K562 (cell line): Measurements from ENCODE around the gene ATG7. TPM values are rescaled to one million over a fixed set of nuclear protein-coding genes. Genes with fewer than 3 reads are reported as not detected.

Source experiments
- GATA2 ChIP-seq: sonication (generic); formaldehyde crosslinking; IDR thresholded peaks from 2 replicates; pipeline ENCODE4 v1.4.0; 2020; ENCODE audit warnings: mild to moderate bottlenecking, missing genetic modification reagents
- JUND ChIP-seq, 2 experiments: IDR thresholded peaks; 2 replicates in 1 of 2; 3 replicates in 1 of 2; pipeline ENCODE4 v1.6.1; 2011; ENCODE audit warnings: borderline replicate concordance in 2 of 2, low read depth in 2 of 2, low read length in 2 of 2, improper control_type of control experiment in 1 of 2, missing biosample characterization in 1 of 2, missing genetic modification characterization in 1 of 2, missing genetic modification reagents in 1 of 2
- KAT8 ChIP-seq: fragments of 450-650 bp; IDR thresholded peaks from 2 replicates; pipeline ENCODE4 v1.6.1; 2016; ENCODE audit warnings: low read depth, mild to moderate bottlenecking
- NBN ChIP-seq: fragments of 450-650 bp; IDR thresholded peaks from 2 replicates; pipeline ENCODE4 v1.6.1; 2016; ENCODE audit warnings: low read depth, mild to moderate bottlenecking
- NCOA6 ChIP-seq: fragments of 450-650 bp; IDR thresholded peaks from 2 replicates; pipeline ENCODE4 v1.6.1; 2017; ENCODE audit warnings: mild to moderate bottlenecking
- NFIX ChIP-seq: fragments of 250-450 bp; sonication (Bioruptor Pico); IDR thresholded peaks from 2 replicates; pipeline ENCODE4 v1.4.0; 2020; ENCODE audit warnings: low read depth, mild to moderate bottlenecking, moderate library complexity
- RBM14 ChIP-seq: fragments of 200-400 bp; formaldehyde crosslinking; IDR thresholded peaks from 2 replicates; pipeline ENCODE4 v1.6.1; 2018; ENCODE audit warnings: low read depth, mild to moderate bottlenecking, low read length, moderate library complexity, borderline replicate concordance; ENCODE audit not compliant: insufficient read depth
- SMARCC2 ChIP-seq: fragments of 450-650 bp; IDR thresholded peaks from 2 replicates; pipeline ENCODE4 v1.6.1; 2017; ENCODE audit warnings: antibody characterized with exemption, moderate library complexity, mild to moderate bottlenecking, low read depth
- SRSF3 ChIP-seq: fragments of 200-400 bp; formaldehyde crosslinking; IDR thresholded peaks from 2 replicates; pipeline ENCODE4 v1.6.1; 2016; ENCODE audit warnings: mild to moderate bottlenecking, low read length, moderate library complexity; ENCODE audit not compliant: insufficient read depth
- THRA ChIP-seq: fragments of 450-650 bp; IDR thresholded peaks from 2 replicates; pipeline ENCODE4 v1.6.1; 2017; ENCODE audit warnings: mild to moderate bottlenecking, moderate library complexity
- U2AF2 ChIP-seq: fragments of 200-400 bp; formaldehyde crosslinking; optimal IDR thresholded peaks from 2 replicates; pipeline ENCODE3; 2017; ENCODE audit warnings: low read depth, mild to moderate bottlenecking, low read length
- WHSC1 ChIP-seq: IDR thresholded peaks from one replicate; pipeline ENCODE4 v1.6.1; 2012; ENCODE audit warnings: low read length, control low read depth, inconsistent platforms
- ZBTB33 ChIP-seq: sonication (generic); formaldehyde crosslinking; IDR thresholded peaks from 2 replicates; pipeline ENCODE4 v1.8.1; 2023; ENCODE audit warnings: mild to moderate bottlenecking, missing genetic modification reagents
- ZBTB8A ChIP-seq: fragments of 450-650 bp; IDR thresholded peaks from 2 replicates; pipeline ENCODE4 v1.6.1; 2018; ENCODE audit warnings: mild to moderate bottlenecking, moderate library complexity; ENCODE audit not compliant: partially characterized antibody
- ZKSCAN3 ChIP-seq: fragments of 250-450 bp; sonication (Bioruptor Pico); IDR thresholded peaks from 2 replicates; pipeline ENCODE4 v1.4.0; 2020
- ZNF197 ChIP-seq: fragments of 200-800 bp; sonication (Bioruptor generic); IDR thresholded peaks from 2 replicates; pipeline ENCODE4 v1.6.1; 2016; ENCODE audit warnings: low read depth, missing genetic modification characterization, missing compliant biosample characterization
- ZNF263 ChIP-seq: sonication (generic); formaldehyde crosslinking; IDR thresholded peaks from 2 replicates; pipeline ENCODE4 v1.8.0; 2022; ENCODE audit warnings: mild to moderate bottlenecking, missing genetic modification reagents, borderline replicate concordance
- ZNF384 ChIP-seq: IDR thresholded peaks from 2 replicates; pipeline ENCODE4 v1.6.1; 2012; ENCODE audit warnings: low read depth, low read length, improper control_type of control experiment
- ZNF518B ChIP-seq: fragments of 250-450 bp; sonication (Bioruptor Pico); IDR thresholded peaks from 2 replicates; pipeline ENCODE4 v1.5.0; 2021; ENCODE audit warnings: mild to moderate bottlenecking, moderate library complexity
- ZNF551 ChIP-seq: fragments of 250-450 bp; sonication (Bioruptor Pico); IDR thresholded peaks from 2 replicates; pipeline ENCODE4 v1.5.0; 2021; ENCODE audit warnings: mild to moderate bottlenecking, moderate library complexity
- ZNF76 ChIP-seq: fragments of 250-450 bp; sonication (Bioruptor Pico); IDR thresholded peaks from 2 replicates; pipeline ENCODE4 v1.4.0; 2020; ENCODE audit warnings: mild to moderate bottlenecking, moderate library complexity, borderline replicate concordance
- ZNF764 ChIP-seq: fragments of 250-450 bp; sonication (Bioruptor Pico); IDR thresholded peaks from 2 replicates; pipeline ENCODE4 v1.4.0; 2020; ENCODE audit warnings: low read depth, mild to moderate bottlenecking, moderate library complexity
- polyA plus RNA-seq, 8 experiments: library from polyadenylated mRNA; depleted of rRNA in 4 of 8; stranded (reverse) in 5 of 8; unstranded in 3 of 8; fragments of >200 nt; fragmentation: Nextera tagmentation in 2 of 8; fragmentation: Illumina TruSeq in 1 of 8; extraction: Ambion mirVana in 2 of 8; extraction: Trizol in 1 of 8; gene quantifications; 2 replicates each; pipeline versions ENCODE4 v1.2.1 to v1.2.3, GENCODE V29; 2011 to 2014; ENCODE audit warnings: inconsistent platforms in 1 of 8, missing spikeins in 1 of 8
- total RNA-seq, 7 experiments: library from RNA; depleted of rRNA in 6 of 7; stranded (reverse); fragments of >200 nt in 6 of 7; fragmentation: Illumina TruSeq in 2 of 7; extraction: Trizol in 2 of 7; gene quantifications; 2 replicates each; pipeline versions ENCODE4 v1.2.1 to v1.2.3, GENCODE V29; 2011 to 2021; ENCODE audit warnings: low replicate concordance in 1 of 7

ATG7 gene
- total and polyA plus RNA-seq, 9 of the 15 experiments (the other 6 are each of a cell fraction or from before 2014, with no cell fraction given): 18.3 to 45.3 (median 33.6) TPM

- TF ChIP-seq THRA: no peak
- no peak for TF ChIP-seq WHSC1
- no peak for TF ChIP-seq ZNF197 (CRISPR knock-in tag)
- TF ChIP-seq ZNF764 (CRISPR knock-in tag): no peak
- no peak for TF ChIP-seq SRSF3
- TF ChIP-seq GATA2 (CRISPR knock-in tag): no peak
- peak; percentile 97 for TF ChIP-seq JUND (IDR thresholded peaks at IDR 0.05; ENCODE audit: borderline replicate concordance, low read depth, low read length)
- peak; percentile 98 for TF ChIP-seq JUND (tag; IDR thresholded peaks at IDR 0.05; ENCODE audit: borderline replicate concordance, low read depth, low read length)
- TF ChIP-seq KAT8: no peak
- no peak for TF ChIP-seq NFIX (CRISPR knock-in tag)
- TF ChIP-seq RBM14: no peak
- TF ChIP-seq NBN: peak; percentile 63; the same call in 1 of the 2 replicates
- TF ChIP-seq ZKSCAN3 (CRISPR knock-in tag): no peak
- TF ChIP-seq U2AF2: no peak
- TF ChIP-seq ZNF518B (CRISPR knock-in tag): no peak
- TF ChIP-seq ZBTB8A: no peak
- no peak for TF ChIP-seq ZNF384
- TF ChIP-seq ZBTB33 (CRISPR knock-in tag): no peak
- no peak for TF ChIP-seq ZNF263 (CRISPR knock-in tag)
- no peak for TF ChIP-seq ZNF76 (CRISPR knock-in tag)
- no peak for TF ChIP-seq ZNF551 (CRISPR knock-in tag)
- TF ChIP-seq SMARCC2: peak; percentile 91
- no peak for TF ChIP-seq NCOA6
Measured at GRCh38 chr3:11288786-11289637, 16.8 kb downstream of the ATG7 start (continued).
